Fibroblast of mammary gland (primary cell): Measurements from ENCODE around the gene KMT2B.
"Not testable (repeated sequence)": the region's sequence is repeated elsewhere in the genome, so short reads cannot be mapped to it uniquely, and the experiment has no call there.

Experiments used
- DNase-seq: peaks from one replicate; pipeline ENCODE4 v3.0.0-alpha.2; 2010; ENCODE audit warnings: low read depth
- H3K4me3 ChIP-seq: 2 replicates; pipeline ENCODE4 v1.5.1; 2011; ENCODE audit warnings: low read depth, mild to moderate bottlenecking, low read length, moderate library complexity; ENCODE audit not compliant: control insufficient read depth
- CTCF ChIP-seq: conservative IDR thresholded peaks from 2 replicates; pipeline ENCODE4 v1.5.1; 2011; ENCODE audit warnings: low read depth, low read length, inconsistent platforms; ENCODE audit not compliant: control insufficient read depth, insufficient read depth

KMT2B gene

GRCh38 chr19:35722461-35722860 lies 4.7 kb downstream of the KMT2B start:
- DNase-seq, result no peak
- no peak for TF ChIP-seq CTCF

GRCh38 chr19:35722897-35723296 lies 5.1 kb downstream of the KMT2B start:
- no peak overlapping the region for H3K4me3 ChIP-seq
- DNase-seq, result no peak
- TF ChIP-seq CTCF, result no peak

More at GRCh38 chr19:35722461-35722860, 4.7 kb downstream of the KMT2B start:
- H3K4me3 ChIP-seq, result no peak overlapping the region

GRCh38 chr19:35723671-35724070 lies 5.9 kb downstream of the KMT2B start:
- DNase-seq, result no peak
- no peak overlapping the region for H3K4me3 ChIP-seq
- no peak for TF ChIP-seq CTCF

- DNase-seq, result not testable (repeated sequence)
Measured at GRCh38 chr19:35724132-35724531, 6.3 kb downstream of the KMT2B start.

GRCh38 chr19:35724560-35724959 lies 6.8 kb downstream of the KMT2B start:
- no peak for DNase-seq
- TF ChIP-seq CTCF, result no peak
- H3K4me3 ChIP-seq, result no peak overlapping the region

More at GRCh38 chr19:35724132-35724531, 6.3 kb downstream of the KMT2B start:
- H3K4me3 ChIP-seq, result not testable (repeated sequence)

GRCh38 chr19:35725216-35725861 lies 7.5 kb downstream of the KMT2B start:
- TF ChIP-seq CTCF, result no peak
- no peak overlapping the region for H3K4me3 ChIP-seq
- DNase-seq, result no peak

GRCh38 chr19:35727053-35727955 lies 9.5 kb downstream of the KMT2B start:
- no peak for TF ChIP-seq CTCF
- DNase-seq, result no peak
- H3K4me3 ChIP-seq, result no peak overlapping the region
